Upper lobe of right lung (tissue), 1 donor: ENCODE results near the gene ECHDC1. TPM values are rescaled to one million over a fixed set of nuclear protein-coding genes. Genes with fewer than 3 reads are reported as not detected.

Experiments
- ATAC-seq: fragments of 200-7000 bp; cut with Tn5 transposase; one replicate; pipeline ENCODE4 v1.9.1; 2020; ENCODE audit warnings: mild to moderate bottlenecking, moderate library complexity
- DNase-seq: peaks from one replicate; pipeline ENCODE4 v3.0.0-alpha.2; 2020
- H3K27ac ChIP-seq: fragments of 200-600 bp; one replicate; pipeline ENCODE4 v1.8.0; 2022
- H3K27me3 ChIP-seq: fragments of 200-600 bp; one replicate; pipeline ENCODE4 v1.8.0; 2022; ENCODE audit warnings: mild to moderate bottlenecking
- H3K36me3 ChIP-seq: fragments of 200-600 bp; one replicate; pipeline ENCODE4 v1.8.0; 2022
- H3K4me1 ChIP-seq: fragments of 200-600 bp; one replicate; pipeline ENCODE4 v1.8.0; 2022
- H3K4me3 ChIP-seq: fragments of 200-600 bp; one replicate; pipeline ENCODE4 v1.8.0; 2022; ENCODE audit warnings: mild to moderate bottlenecking
- H3K9me3 ChIP-seq: fragments of 200-600 bp; one replicate; pipeline ENCODE4 v1.8.0; 2022
- CTCF ChIP-seq: fragments of 200-600 bp; IDR thresholded peaks from one replicate; pipeline ENCODE4 v1.8.0; 2022; ENCODE audit warnings: antibody characterized with exemption
- intact Hi-C: fragments of 100-400 bp; cut with DNase I; formaldehyde crosslinking; loops from one replicate; pipeline ENCODE4 v1.11.0; 2022
- total RNA-seq: library from RNA; stranded (reverse); fragmentation: NEBNext Ultra II Directional; extraction: Animal tissue kit (Norgen Biotek cat#: 25700); gene quantifications from one replicate; pipeline ENCODE4 v1.2.1, GENCODE V29; 2021
- donor health status: DM: no; HTN: yes; CAD: no; lungs with severe emphysema.

Gene ECHDC1
- total RNA-seq, 1 donor from 2014 or later, result 105 TPM

GRCh38 chr6:127288705-127289104, 54.7 kb downstream of the ECHDC1 start:
- TF ChIP-seq CTCF, result no peak
- Histone ChIP-seq H3K9me3 (no peaks in the 10 kb centered on the region), H3K4me3 (no peak overlapping the region), H3K27me3 (no peaks in the 10 kb centered on the region), H3K27ac (no peak overlapping the region), H3K4me1 (peaks cover 13% of the 10 kb centered on the region), H3K36me3 (peaks cover 60% of the 10 kb centered on the region)
- intact Hi-C loops, result no loop called here
- no peak for DNase-seq
- ATAC-seq, result no peak

- DNase-seq (no peak), ATAC-seq (no peak)
- Histone ChIP-seq H3K9me3 (no peaks in the 10 kb centered on the region), H3K4me1 (peaks cover 13% of the 10 kb centered on the region), H3K27me3 (no peaks in the 10 kb centered on the region), H3K4me3 (no peak overlapping the region), H3K27ac (no peak overlapping the region), H3K36me3 (peaks cover 61% of the 10 kb centered on the region)
- TF ChIP-seq CTCF, result no peak
- intact Hi-C loops, result no loop called here
Observed at GRCh38 chr6:127282184-127282583, 61.2 kb downstream of the ECHDC1 start.

- TF ChIP-seq CTCF, result no peak
- Histone ChIP-seq H3K4me1 (peaks cover 17% of the 10 kb centered on the region), H3K27me3 (no peaks in the 10 kb centered on the region), H3K9me3 (no peaks in the 10 kb centered on the region), H3K36me3 (peaks cover 37% of the 10 kb centered on the region), H3K27ac (no peak overlapping the region), H3K4me3 (no peak overlapping the region)
- ATAC-seq (no peak), DNase-seq (no peak)
- intact Hi-C loops, result no loop called here
Observed at GRCh38 chr6:127279815-127280214, 63.6 kb downstream of the ECHDC1 start.

GRCh38 chr6:127277878-127278843, 65.2 kb downstream of the ECHDC1 start:
- intact Hi-C loops, result no loop called here
- no peak for ATAC-seq
- no peak for DNase-seq
- H3K4me1 ChIP-seq, result peaks cover 25% of the 10 kb centered on the region
- H3K27me3 ChIP-seq, result no peaks in the 10 kb centered on the region
- H3K4me3 ChIP-seq, result no peak overlapping the region
- no peak for TF ChIP-seq CTCF
- H3K9me3 ChIP-seq, result no peaks in the 10 kb centered on the region
- H3K36me3 ChIP-seq, result peaks cover 30% of the 10 kb centered on the region
- H3K27ac ChIP-seq, result no peak overlapping the region

- ATAC-seq (no peak), DNase-seq (no peak)
- TF ChIP-seq CTCF, result no peak
- intact Hi-C loops, result no loop called here
- Histone ChIP-seq H3K36me3 (peaks cover 12% of the 10 kb centered on the region), H3K4me3 (no peak overlapping the region), H3K27ac (no peak overlapping the region), H3K4me1 (peaks cover 33% of the 10 kb centered on the region), H3K27me3 (no peaks in the 10 kb centered on the region), H3K9me3 (no peaks in the 10 kb centered on the region)
Observed at GRCh38 chr6:127276331-127276730, 67.1 kb downstream of the ECHDC1 start.
